GM06990 (cell line): ENCODE measurements around the gene TAS2R13.

Experiments
- DNase-seq: peaks from one replicate; pipeline ENCODE4 v3.0.0-alpha.2; 2011; ENCODE audit not compliant: insufficient read length; ENCODE audit errors: extremely low read depth
- H3K27me3 ChIP-seq: replicated peaks from 2 replicates; pipeline ENCODE4 v1.6.0; 2011; ENCODE audit warnings: low read length; ENCODE audit not compliant: control insufficient read depth, insufficient read depth
- H3K36me3 ChIP-seq: 2 replicates; pipeline ENCODE4 v1.5.1; 2011; ENCODE audit warnings: low read length; ENCODE audit not compliant: control insufficient read depth, insufficient read depth
- H3K4me3 ChIP-seq: replicated peaks from 2 replicates; pipeline ENCODE4 v1.5.1; 2011; ENCODE audit warnings: low read depth, mild to moderate bottlenecking, control low read depth, low read length
- TF ChIP-seq, protein P1 (sequence below): IDR thresholded peaks from 2 replicates; pipeline ENCODE4 v1.5.1; 2011; ENCODE audit warnings: low read length, control low read depth, mild to moderate bottlenecking, inconsistent platforms; ENCODE audit not compliant: insufficient read depth, poor library complexity, severe bottlenecking

Gene TAS2R13, protein sequence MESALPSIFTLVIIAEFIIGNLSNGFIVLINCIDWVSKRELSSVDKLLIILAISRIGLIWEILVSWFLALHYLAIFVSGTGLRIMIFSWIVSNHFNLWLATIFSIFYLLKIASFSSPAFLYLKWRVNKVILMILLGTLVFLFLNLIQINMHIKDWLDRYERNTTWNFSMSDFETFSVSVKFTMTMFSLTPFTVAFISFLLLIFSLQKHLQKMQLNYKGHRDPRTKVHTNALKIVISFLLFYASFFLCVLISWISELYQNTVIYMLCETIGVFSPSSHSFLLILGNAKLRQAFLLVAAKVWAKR

DNA sequence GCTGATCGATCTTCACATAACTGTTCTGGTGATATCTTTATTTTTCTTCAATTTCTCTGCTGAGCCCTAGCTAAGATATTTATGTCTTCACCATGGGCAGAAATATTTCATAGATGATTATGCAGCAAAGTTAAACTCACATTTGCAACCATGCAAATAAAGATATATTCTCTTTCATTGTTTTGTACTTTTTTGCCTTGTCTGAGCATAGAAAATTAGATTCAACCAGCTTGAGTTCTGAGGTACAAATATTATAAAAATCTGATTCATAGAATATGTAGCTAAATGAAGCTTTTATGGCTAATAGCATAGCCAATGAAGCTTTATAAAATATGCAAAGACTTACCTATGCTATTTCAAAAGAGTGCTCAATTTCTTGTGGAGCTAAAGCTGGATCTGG lies at the start of gene TAS2R13:
Gene TAS2R13, minus strand, starts transcription at position 101 of the 400 bp plus-strand sequence. CDS start 264 bp downstream, outside the sequence.
- Histone ChIP-seq H3K36me3 (no peaks in the 10 kb centered on the region), H3K4me3 (no peak within 1 kb of the TSS), H3K27me3 (no peaks in the 10 kb centered on the region)
- TF ChIP-seq, protein P1, sequence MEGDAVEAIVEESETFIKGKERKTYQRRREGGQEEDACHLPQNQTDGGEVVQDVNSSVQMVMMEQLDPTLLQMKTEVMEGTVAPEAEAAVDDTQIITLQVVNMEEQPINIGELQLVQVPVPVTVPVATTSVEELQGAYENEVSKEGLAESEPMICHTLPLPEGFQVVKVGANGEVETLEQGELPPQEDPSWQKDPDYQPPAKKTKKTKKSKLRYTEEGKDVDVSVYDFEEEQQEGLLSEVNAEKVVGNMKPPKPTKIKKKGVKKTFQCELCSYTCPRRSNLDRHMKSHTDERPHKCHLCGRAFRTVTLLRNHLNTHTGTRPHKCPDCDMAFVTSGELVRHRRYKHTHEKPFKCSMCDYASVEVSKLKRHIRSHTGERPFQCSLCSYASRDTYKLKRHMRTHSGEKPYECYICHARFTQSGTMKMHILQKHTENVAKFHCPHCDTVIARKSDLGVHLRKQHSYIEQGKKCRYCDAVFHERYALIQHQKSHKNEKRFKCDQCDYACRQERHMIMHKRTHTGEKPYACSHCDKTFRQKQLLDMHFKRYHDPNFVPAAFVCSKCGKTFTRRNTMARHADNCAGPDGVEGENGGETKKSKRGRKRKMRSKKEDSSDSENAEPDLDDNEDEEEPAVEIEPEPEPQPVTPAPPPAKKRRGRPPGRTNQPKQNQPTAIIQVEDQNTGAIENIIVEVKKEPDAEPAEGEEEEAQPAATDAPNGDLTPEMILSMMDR: no peak
- DNase-seq: no peak

DNA sequence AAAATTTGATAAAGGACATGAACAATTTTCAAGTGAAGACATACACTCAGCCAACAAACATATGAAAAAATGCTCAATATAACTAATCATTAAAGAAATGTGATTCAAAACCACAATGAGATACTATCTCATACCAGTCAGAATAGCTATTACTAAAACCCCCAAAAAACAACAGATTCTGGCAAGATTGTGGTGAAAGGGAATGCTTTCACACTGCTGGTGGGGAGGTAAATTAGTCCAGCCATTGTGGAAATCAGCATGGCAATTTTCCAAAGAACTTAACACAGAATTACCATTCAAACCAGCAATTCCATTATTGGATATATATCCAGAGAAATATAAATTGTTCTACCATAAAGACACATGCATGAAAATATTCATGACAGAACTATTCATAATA lies 48.4 kb upstream of the TAS2R13 start:
- no peaks in the 10 kb centered on the region for H3K36me3 ChIP-seq
- TF ChIP-seq, protein P1: no peak
- no peak for DNase-seq
- H3K27me3 ChIP-seq: no peaks in the 10 kb centered on the region
- no peak overlapping the region for H3K4me3 ChIP-seq

DNA sequence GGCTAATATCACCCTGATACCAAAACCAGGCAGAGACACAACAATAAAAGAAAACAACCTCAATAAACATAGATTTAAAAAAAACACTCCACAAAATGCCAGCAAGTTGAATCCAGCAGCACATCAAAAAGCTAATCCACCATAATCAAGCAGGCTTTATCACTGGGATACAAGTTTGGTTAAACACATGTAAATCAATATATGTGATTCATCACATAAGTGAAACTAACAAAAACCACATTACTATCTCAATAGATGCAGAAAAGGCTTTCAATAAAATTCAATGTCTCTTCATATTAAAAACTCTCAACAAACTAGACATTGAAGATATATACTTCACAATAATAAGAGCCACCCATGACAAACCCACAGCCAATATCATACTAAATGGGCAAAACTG lies 46.7 kb upstream of the TAS2R13 start:
- Histone ChIP-seq H3K27me3 (no peaks in the 10 kb centered on the region), H3K4me3 (no peak overlapping the region), H3K36me3 (no peaks in the 10 kb centered on the region)
- DNase-seq: no peak
- TF ChIP-seq, protein P1: no peak

DNA sequence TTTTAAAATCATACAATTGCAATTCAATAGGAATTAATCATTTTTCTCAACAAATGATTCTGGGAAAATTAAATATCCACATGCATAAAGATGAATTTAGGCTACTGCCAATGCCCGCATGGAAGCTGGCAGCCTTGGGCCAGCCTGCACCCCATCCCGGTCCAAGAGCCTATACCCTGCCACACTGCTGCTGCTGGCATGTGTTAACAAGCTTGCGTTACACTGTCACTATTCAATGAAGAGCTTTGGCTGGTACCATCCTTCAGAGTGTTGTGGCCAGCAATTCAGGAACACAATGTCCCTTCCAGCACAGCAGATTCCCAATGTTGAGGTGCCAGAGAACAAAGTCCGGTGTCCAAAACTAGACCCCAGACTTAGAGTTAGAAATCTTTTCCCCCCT lies 43.3 kb upstream of the TAS2R13 start:
- TF ChIP-seq, protein P1: no peak
- H3K4me3 ChIP-seq: no peak overlapping the region
- H3K27me3 ChIP-seq: no peaks in the 10 kb centered on the region
- DNase-seq: no peak
- no peaks in the 10 kb centered on the region for H3K36me3 ChIP-seq

DNA sequence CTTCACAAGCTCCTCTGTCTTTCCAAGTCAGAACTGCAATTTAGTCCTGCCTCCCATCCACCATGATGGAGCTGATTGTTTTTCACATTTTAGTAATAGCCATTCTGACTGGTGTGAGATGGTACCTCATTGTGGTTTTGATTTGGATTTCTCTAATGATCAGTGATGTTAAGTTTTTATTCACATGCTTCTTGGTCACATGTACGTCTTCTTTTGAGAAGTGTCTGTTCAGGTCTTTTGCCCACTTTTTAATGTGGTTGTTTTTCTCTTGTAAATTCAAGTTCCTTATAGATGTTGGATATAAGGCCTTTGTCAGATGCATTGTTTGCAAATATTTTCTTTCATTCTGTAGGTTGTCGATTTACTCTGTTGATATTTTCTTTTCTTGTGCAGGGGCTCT lies 33.8 kb upstream of the TAS2R13 start:
- TF ChIP-seq, protein P1: no peak
- Histone ChIP-seq H3K4me3 (no peak overlapping the region), H3K27me3 (no peaks in the 10 kb centered on the region), H3K36me3 (no peaks in the 10 kb centered on the region)
- no peak for DNase-seq

DNA sequence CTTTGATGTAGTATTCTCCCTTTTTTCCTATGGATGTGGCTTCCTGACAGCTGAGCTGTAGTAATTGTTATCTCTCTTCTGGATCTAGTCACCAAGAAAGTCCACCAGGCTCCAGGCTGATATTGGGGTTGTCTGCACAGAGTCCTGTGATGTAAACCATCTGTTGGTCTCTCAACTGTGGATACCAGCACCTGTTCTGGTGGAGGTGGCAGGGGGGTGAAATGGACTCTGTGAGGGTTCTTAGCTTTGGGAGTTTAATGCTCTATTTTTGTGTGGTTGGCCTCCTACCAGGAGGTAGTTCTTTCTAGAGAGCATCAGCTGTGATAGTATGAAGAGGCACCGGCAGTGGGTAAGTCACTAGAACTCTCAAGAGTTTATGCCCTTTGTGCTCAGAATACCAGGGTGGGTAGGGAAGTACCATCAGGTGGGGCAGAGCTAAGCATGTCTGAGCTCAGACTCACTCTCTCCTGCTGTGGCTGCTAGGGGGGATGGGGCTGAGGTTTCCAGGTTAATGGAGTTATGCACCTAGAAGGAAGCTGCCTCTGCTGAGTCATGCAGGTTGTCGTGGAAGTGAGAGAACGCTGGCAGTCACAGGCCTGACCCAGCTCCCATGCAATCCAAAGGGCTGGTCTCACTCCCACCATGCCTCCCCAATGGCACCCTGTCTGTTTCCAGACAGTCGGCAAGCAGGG lies 32.7 kb upstream of the TAS2R13 start:
- no peaks in the 10 kb centered on the region for H3K36me3 ChIP-seq
- no peak overlapping the region for H3K4me3 ChIP-seq
- DNase-seq: peak; percentile 3
- TF ChIP-seq, protein P1: no peak
- no peaks in the 10 kb centered on the region for H3K27me3 ChIP-seq
